Fibroblast of lung (primary cell): Measurements from ENCODE around the gene FAM185A.
"Not testable (repeated sequence)": the region's sequence is repeated elsewhere in the genome, so short reads cannot be mapped to it uniquely, and the experiment has no call there.

Experiments used
- CTCF ChIP-seq, 2 donors: IDR thresholded peaks in 1 of 2; conservative IDR thresholded peaks in 1 of 2; 1 replicate in 1 of 2; 2 replicates in 1 of 2; pipeline ENCODE4 v1.5.1; 2011 to 2012; ENCODE audit warnings: low read length in 2 of 2, control low read depth in 1 of 2, inconsistent platforms in 1 of 2, low read depth in 1 of 2, mild to moderate bottlenecking in 1 of 2
- EZH2 ChIP-seq: IDR thresholded peaks from 2 replicates; pipeline ENCODE4 v1.5.1; 2012; ENCODE audit warnings: low read length, control low read depth, mild to moderate bottlenecking; ENCODE audit errors: missing control alignments

GRCh38 chr7:102713691-102714080, 35.1 kb upstream of the FAM185A start:
- not testable (repeated sequence) for TF ChIP-seq CTCF (conservative IDR thresholded peaks at IDR 0.05 in 1 of 2, IDR thresholded peaks at IDR 0.05 in 1 of 2; ENCODE audit: low read depth in 1 of 2, low read length in 2 of 2); EZH2
